ENCODE measurements around the gene BICC1.

GRCh38 chr10:58823983-58824382 is 311.3 kb downstream of the BICC1 start:
- TF ChIP-seq, protein P1, sequence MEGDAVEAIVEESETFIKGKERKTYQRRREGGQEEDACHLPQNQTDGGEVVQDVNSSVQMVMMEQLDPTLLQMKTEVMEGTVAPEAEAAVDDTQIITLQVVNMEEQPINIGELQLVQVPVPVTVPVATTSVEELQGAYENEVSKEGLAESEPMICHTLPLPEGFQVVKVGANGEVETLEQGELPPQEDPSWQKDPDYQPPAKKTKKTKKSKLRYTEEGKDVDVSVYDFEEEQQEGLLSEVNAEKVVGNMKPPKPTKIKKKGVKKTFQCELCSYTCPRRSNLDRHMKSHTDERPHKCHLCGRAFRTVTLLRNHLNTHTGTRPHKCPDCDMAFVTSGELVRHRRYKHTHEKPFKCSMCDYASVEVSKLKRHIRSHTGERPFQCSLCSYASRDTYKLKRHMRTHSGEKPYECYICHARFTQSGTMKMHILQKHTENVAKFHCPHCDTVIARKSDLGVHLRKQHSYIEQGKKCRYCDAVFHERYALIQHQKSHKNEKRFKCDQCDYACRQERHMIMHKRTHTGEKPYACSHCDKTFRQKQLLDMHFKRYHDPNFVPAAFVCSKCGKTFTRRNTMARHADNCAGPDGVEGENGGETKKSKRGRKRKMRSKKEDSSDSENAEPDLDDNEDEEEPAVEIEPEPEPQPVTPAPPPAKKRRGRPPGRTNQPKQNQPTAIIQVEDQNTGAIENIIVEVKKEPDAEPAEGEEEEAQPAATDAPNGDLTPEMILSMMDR (conservative IDR thresholded peaks at IDR 0.05 in 1 of 2, IDR thresholded peaks at IDR 0.05 in 1 of 2; ENCODE audit: extremely low read depth in 1 of 2, insufficient read depth in 1 of 2, low read depth in 1 of 2, low read length in 2 of 2), result no peak
- TF ChIP-seq EZH2 (IDR thresholded peaks at IDR 0.05; ENCODE audit: borderline replicate concordance, low read length), result no peak
